ENCODE data around the gene PSME3.

GRCh38 chr17:42797067-42798007 is 35.9 kb upstream of the PSME3 start:
- TF ChIP-seq CTCF (conservative IDR thresholded peaks at IDR 0.05) (no peak), ZFX (IDR thresholded peaks at IDR 0.05) (no peak)
